Dermis blood vessel endothelial cell (primary cell): Measurements from ENCODE around the gene HOMER2. TPM values are rescaled to one million over a fixed set of nuclear protein-coding genes. Genes with fewer than 3 reads are reported as not detected.
"Not testable (repeated sequence)": the region's sequence is repeated elsewhere in the genome, so short reads cannot be mapped to it uniquely, and the experiment has no call there.

Experiments
- DNase-seq: peaks from one replicate; pipeline ENCODE4 v3.0.0; 2010
- total RNA-seq: library from RNA; depleted of rRNA; stranded (reverse); fragments of >200 nt; gene quantifications from 2 replicates; pipeline ENCODE4 v1.2.3, GENCODE V29; 2014

Gene HOMER2
- total RNA-seq, 1 donor from 2014 or later: 1.7 TPM

- DNase-seq: no peak
Measured at GRCh38 chr15:82830427-82831173, 121.9 kb downstream of the HOMER2 start.

- no peak for DNase-seq
Measured at GRCh38 chr15:82829234-82829633, 123.3 kb downstream of the HOMER2 start.

- no peak for DNase-seq
Measured at GRCh38 chr15:82828075-82828474, 124.4 kb downstream of the HOMER2 start.

DNA sequence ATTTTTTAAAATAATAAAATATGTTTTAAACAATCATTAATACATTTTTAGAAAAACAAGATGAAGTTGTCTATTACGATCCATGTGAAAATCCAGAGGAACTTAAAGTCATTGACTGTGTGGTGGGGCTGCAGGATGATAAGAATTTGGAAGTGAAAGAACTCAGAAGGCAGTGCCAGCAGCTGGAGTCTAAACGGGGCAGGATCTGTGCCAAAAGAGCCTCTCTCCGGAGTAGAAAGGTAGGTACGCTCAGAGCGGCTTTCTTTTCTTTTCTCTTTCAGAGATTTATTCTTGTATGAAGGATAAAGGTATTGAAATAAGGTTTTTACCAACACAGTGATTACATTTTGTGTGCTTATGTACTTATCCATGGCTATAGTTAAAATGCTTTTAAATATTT, 129.5 kb downstream of the HOMER2 start:
- no peak for DNase-seq

DNA sequence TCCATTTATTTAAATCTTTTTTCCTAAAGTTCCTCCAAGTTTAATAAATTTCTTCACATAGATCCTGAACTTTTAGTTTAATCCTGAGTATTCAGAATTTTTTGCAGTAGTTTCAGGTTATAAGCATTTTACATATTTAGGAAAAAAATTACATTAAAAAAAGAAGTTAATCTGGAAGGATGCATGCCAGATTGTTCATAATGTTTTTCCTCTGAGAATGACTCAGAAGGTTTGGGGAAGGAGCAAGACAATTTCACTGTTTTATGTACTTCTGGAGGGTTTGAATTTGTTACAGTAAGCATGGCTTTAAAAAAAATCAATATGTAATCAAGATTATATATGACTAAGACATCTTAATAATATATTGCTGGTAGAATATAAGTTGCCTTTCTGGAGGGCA, 130.7 kb downstream of the HOMER2 start:
- not testable (repeated sequence) for DNase-seq

DNA sequence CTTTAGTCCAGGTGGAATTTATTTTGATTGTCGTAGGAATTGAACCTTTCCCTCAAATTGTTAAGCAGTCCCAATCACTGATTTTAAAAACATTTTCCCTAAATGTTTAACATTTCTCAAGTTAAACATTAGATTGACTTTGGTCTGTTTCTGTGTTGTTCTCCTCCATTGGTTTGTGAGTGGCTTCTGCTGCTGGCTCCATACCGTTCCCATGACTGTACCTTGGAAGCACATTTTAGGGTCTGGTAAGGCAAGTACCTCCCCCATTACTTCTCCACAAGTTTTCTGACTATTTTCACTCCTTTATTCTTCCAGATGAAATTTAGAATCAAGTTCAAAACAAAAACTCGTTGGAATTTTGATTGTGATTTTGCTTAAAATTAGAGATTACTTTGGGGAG, 131.1 kb downstream of the HOMER2 start:
- DNase-seq: not testable (repeated sequence)

DNA sequence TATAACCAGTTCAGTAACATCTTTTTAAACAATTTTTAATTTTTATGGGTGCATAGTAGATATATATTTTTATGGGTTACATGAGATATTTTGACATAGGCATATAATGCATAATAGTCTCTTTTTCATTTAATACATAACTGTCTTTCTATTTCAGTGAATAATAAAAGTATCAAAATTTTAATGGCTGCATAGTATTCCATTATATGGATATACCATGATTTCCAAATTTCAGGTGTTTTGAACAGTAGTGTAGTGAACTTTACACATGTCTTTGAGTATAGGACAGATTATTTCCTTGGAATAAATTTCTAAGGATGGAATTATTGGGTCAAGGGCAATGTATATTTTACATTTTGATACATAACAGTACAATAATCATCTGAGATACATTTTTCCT, 132.4 kb downstream of the HOMER2 start:
- DNase-seq: no peak

DNA sequence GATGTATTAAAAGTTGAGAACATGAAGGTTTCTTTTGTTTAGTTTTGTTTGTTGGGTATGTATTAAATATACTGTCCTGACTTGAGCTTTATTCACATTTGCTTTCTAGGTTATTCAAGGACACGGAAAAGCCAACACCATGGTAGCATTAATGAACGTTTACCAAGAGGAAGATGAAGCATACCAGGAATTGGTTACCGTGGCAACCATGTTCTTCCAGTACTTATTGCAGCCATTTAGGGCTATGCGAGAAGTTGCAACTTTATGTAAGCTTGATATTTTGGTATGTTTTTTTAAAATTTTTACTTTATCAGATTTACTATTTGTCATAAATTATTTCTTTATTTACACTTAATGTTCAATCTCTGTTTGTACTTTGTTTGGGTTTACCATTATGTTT, 139.5 kb downstream of the HOMER2 start:
- DNase-seq: peak; percentile 60

GRCh38 chr15:82810890-82811426, 141.6 kb downstream of the HOMER2 start:
- DNase-seq: peak; percentile 32

DNA sequence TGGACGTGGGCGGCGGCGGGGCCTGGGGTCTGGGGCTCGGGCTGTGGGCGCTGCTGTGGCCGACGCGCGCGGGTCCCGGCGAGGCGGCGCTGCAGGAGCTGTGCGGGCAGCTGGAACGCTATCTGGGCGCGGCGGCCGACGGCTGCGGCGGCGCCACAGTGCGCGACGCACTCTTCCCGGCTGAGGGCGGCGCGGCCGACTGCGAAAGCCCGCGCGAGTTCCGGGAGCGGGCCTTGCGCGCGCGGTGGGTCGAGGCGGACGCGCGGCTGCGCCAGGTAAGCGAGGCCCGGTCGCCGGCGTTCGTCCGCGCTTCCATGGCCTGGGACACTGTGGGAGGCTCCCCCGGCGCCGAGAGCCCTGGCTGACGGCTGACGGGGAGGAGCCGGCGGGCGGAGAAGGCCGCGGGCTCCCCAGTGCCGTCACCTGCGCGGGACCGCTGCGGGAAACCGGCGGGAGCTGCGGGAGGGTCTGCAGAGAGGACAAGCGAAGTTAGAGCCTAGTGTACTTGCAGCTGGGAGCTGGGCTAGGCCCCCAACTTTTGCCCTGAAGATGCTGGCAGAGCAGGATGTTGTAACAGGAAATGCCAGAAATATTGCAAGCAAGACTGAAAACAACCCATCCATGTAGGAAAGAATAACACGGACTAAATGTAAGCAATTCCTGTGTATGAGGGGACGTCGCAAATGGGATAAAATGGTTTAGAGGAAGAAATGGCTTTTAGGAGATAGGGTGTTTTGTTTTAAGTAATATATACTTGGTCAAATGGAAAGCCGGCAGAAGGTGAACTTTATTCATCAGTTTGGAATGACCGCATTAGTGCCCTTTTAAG, 142.2 kb downstream of the HOMER2 start:
- DNase-seq: peak; percentile 57

DNA sequence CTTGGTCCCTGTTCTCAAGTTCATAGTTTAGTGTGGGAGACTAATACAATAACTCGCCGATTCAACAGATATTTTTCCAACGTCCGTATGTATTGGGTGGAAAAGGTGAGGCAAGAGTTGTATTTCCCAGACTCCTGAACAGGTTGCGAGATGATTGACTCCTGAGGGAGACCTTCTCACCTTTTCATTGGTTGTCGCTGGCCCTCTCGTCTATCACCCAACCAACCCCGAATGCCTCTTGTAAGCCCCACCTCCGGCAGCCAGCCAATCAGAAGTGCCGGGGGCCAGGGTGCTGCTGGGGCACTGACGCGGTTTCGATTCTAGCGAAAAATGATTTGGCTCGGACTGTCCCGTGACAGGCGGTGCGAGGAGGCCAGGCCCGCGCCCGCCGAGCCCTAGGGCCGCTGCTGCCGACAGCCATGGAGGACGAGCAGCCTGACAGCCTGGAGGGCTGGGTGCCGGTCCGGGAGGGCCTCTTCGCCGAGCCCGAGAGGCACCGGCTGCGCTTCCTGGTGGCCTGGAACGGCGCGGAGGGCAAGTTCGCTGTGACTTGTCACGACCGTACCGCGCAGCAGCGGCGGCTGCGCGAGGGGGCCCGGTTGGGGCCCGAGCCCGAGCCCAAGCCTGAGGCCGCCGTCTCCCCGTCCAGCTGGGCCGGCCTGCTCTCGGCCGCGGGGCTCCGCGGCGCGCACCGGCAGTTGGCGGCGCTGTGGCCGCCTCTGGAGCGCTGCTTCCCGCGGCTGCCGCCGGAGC, 143.0 kb downstream of the HOMER2 start, which contains the start of gene WHAMM:
Gene WHAMM (plus strand): TSS at position 321 of the 753 bp plus-strand sequence. CDS start 99 bp downstream, at position 420.
- peak; percentile 99 for DNase-seq

DNA sequence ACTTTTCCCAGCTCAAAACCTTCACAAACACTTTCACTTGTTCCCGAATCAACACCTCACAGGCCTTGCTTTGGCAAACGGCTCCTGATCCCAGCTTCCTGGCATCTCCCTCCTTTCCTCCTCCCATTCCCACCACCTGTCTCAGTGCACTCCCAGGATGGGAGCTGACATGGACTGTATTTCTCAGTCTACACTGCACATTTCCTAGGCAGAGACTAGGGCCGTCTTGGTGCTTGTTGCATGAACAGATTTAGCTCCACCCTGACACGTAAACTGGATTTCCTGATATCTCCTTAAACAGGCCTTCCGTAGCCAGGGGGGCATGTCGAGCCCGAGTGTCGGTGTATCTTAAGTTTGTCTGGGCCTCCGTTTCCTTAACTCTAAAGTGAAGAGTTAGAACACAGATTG, 143.9 kb downstream of the HOMER2 start:
- DNase-seq: no peak

DNA sequence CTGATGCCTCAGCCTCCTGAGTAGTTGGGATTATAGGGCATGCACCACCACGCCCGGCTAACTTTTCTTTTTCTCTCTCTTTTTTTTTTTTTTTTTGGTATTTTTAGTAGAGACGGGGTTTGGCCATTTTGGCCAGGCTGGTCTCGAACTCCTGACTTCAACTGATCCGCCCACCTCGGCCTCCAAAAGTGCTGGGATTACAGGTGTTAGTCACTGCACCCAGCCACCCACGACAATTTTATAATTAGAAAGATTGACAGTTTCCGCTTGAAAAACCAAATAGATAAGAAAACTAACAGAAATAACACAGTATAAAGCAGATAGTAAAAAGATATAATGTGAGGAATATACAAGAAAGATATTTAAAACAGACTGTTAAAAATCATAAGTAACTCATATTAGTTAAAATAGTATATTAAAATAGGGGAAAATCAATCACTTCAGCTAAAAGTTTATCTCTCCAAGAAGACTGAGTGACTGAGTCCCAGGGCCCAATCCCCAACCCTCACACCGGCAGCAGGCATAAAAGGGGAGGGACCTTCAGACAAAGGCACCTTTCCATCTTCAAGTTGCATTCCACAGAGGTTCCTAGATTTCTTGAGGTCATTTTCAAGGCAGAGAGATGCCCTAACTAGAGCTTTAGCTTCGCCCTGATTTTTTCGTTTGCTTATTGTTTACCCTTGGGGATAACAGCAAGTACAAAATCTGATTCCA, 144.4 kb downstream of the HOMER2 start:
- no peak for DNase-seq

GRCh38 chr15:82805994-82806406, 146.5 kb downstream of the HOMER2 start, which contains the start of gene FSD2:
FSD2 (minus strand) TSS chr15:82806069; CDS start chr15:82787390, 18,679 bp downstream.
- DNase-seq: no peak

DNA sequence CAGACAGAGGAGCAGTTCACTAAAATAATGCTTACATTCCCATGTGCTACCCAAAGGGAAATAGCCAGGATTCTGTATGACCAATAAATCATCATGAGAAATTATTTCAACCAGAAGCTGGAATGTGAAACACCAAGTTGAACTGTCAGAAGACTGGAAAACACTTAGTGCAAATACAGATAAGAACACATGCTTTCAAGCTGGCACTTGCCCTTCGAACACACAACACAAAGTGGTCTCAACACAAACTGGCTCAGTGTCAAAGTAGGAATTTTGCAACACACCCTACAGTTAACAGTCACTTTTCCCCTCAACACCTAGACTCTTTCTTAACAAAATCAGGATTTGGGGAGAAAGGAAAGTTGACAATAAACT, 148.0 kb downstream of the HOMER2 start:
- no peak for DNase-seq

GRCh38 chr15:82803793-82804574, 148.5 kb downstream of the HOMER2 start:
- no peak for DNase-seq

- DNase-seq: no peak
Measured at GRCh38 chr15:82802497-82802896, 150.0 kb downstream of the HOMER2 start.

- DNase-seq: no peak
Measured at GRCh38 chr15:82799183-82799841, 153.2 kb downstream of the HOMER2 start.
